COLO829 (cell line): ENCODE measurements around the gene MAPK8.

Experiments used
- DNase-seq: peaks from one replicate; pipeline ENCODE4 v3.0.0; 2012; ENCODE audit warnings: low spot score

The MAPK8 gene

GRCh38 chr10:48463318-48464003 is 157.0 kb downstream of the MAPK8 start:
- DNase-seq, result no peak

GRCh38 chr10:48464121-48464870 is 157.8 kb downstream of the MAPK8 start:
- no peak for DNase-seq

GRCh38 chr10:48464871-48465736 is 158.6 kb downstream of the MAPK8 start:
- no peak for DNase-seq

- DNase-seq, result no peak
Measured at GRCh38 chr10:48465860-48466521, 159.5 kb downstream of the MAPK8 start.

- DNase-seq, result no peak
Measured at GRCh38 chr10:48466611-48467240, 160.2 kb downstream of the MAPK8 start.

GRCh38 chr10:48467669-48468068 is 161.2 kb downstream of the MAPK8 start:
- DNase-seq, result no peak

GRCh38 chr10:48468130-48468790 is 161.8 kb downstream of the MAPK8 start:
- DNase-seq, result no peak

GRCh38 chr10:48468866-48469511 is 162.5 kb downstream of the MAPK8 start:
- DNase-seq, result no peak

- DNase-seq, result no peak
Measured at GRCh38 chr10:48469516-48470020, 163.1 kb downstream of the MAPK8 start.

GRCh38 chr10:48470115-48470892 is 163.8 kb downstream of the MAPK8 start:
- DNase-seq, result no peak

GRCh38 chr10:48470893-48471805 is 164.7 kb downstream of the MAPK8 start:
- DNase-seq, result no peak

GRCh38 chr10:48472501-48473069 is 166.1 kb downstream of the MAPK8 start:
- no peak for DNase-seq

GRCh38 chr10:48473704-48474103 is 167.2 kb downstream of the MAPK8 start:
- DNase-seq, result no peak

GRCh38 chr10:48474765-48475365 is 168.4 kb downstream of the MAPK8 start:
- no peak for DNase-seq

- no peak for DNase-seq
Measured at GRCh38 chr10:48475943-48476278, 169.4 kb downstream of the MAPK8 start.

GRCh38 chr10:48476279-48476982 is 170.0 kb downstream of the MAPK8 start:
- DNase-seq, result no peak

- no peak for DNase-seq
Measured at GRCh38 chr10:48477141-48477540, 170.7 kb downstream of the MAPK8 start.
